Measurements from ENCODE around the gene NEK1.

- TF ChIP-seq POLR2AphosphoS5 (IDR thresholded peaks at IDR 0.05; ENCODE audit: insufficient read depth in 1 of 2, low read depth in 1 of 2) (no peak), CTCF (IDR thresholded peaks at IDR 0.05) (no peak), POLR2A (IDR thresholded peaks at IDR 0.05) (no peak)
Observed at GRCh38 chr4:169640261-169640870, 28.0 kb upstream of the NEK1 start.
